Measurements from ENCODE around the gene AFG1L.
"Not testable (repeated sequence)": the region's sequence is repeated elsewhere in the genome, so short reads cannot be mapped to it uniquely, and the experiment has no call there.

The AFG1L gene

GRCh38 chr6:108294727-108295625 lies at the start of gene AFG1L:
AFG1L (plus strand) TSS chr6:108295054; CDS start chr6:108295080, 26 bp downstream.
- DNase-seq (ENCODE audit: low read depth, low spot score): peak; percentile 72

DNA sequence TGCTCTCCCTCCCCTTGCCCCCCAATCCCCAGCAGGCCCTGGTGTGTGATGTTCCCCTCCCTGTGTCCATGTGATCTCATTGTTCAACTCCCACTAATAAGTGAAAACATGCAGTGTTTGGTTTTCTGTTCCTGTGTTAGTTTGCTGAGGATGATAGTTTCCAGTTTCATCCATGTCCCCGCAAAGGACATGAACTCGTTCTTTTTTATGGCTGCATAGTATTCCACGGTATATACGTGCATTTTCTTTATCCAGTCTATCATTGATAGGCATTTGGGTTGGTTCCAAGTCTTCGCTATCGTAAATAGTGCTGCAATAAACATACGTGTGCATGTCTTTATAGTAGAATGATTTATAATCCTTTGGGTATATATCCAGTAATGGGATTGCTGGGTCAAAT lies 49.8 kb upstream of the AFG1L start:
- not testable (repeated sequence) for DNase-seq (ENCODE audit: low read depth, low spot score)

- DNase-seq (ENCODE audit: low read depth, low spot score): no peak
Observed at GRCh38 chr6:108247965-108248536, 46.8 kb upstream of the AFG1L start.

GRCh38 chr6:108250240-108250866 lies 44.5 kb upstream of the AFG1L start:
- DNase-seq (ENCODE audit: low read depth, low spot score): no peak

DNA sequence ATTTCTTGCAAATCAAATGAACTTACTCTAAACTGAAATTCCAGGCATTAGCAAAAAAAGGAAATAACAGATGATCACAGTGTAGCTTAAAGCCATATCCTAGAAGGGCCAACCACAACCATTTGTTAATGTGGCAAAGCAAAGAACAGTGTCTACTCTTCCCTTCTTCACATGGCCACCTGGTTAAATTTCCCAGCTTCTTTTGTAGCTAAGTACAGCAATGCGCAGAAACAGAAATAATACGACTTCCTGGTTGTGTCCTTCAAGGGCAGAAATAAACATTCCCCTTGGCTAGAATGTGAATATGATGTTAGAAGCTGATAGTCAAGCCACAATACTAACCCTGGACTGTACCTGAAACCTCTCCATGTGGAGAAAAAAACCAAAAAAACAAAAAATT lies 43.6 kb upstream of the AFG1L start:
- no peak for DNase-seq (ENCODE audit: low read depth, low spot score)

- DNase-seq (ENCODE audit: low read depth, low spot score): no peak
Observed at GRCh38 chr6:108252055-108252454, 42.8 kb upstream of the AFG1L start.

DNA sequence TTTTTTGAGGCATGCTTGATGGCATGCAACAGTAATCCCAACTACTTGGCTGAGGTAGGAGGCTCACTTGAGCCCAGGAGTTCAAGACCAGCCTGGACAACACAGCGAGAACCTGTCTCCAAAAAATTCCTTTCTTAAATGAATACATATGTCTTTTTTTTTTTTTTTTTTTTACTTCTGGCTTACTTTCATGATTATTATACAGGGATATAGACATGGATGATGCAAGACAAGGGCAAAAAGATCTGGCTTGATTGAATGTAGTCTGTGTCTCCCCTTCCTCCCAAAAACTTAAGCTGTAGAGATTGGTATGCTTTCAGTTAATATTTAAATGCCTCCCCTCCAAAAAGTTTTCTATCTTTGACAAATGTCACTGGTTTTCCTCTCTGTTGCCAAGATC lies 41.6 kb upstream of the AFG1L start:
- no peak for DNase-seq (ENCODE audit: low read depth, low spot score)

- DNase-seq (ENCODE audit: low read depth, low spot score): no peak
Observed at GRCh38 chr6:108254433-108255410, 40.1 kb upstream of the AFG1L start.

DNA sequence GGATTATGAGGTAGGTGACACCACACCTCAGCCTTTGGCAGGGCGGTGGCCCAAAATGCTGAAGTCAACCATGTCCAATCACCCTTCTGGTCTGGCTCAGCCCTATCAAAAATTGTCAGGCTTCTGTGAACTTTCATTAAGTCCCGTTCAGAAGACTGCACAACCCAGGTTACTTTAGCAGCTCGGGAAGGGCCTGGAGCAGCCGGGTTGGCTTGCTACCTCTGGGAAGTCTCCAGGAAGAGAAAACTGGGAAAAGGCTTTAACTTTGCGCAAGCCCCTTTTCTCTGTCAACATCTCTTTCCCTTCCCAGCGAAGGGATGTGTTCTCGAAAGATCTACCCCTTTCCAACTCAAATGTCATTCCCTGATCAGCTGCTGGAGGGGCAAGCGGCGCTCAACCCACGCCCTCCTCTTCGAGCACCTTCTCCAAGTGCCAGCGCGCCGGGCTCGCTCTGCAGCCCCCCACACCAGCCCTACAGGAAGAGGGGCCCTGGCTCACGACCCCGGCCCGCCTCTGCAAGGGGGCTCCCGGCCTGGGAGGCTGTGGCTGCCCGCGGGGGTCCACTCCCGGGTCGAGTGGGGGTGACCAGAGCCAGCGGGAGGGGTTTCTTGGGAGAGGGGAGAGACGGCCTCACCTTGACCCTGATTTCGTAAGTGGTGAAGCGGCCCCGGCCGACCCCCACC lies 34.6 kb upstream of the AFG1L start:
- no peak for DNase-seq (ENCODE audit: low read depth, low spot score)

DNA sequence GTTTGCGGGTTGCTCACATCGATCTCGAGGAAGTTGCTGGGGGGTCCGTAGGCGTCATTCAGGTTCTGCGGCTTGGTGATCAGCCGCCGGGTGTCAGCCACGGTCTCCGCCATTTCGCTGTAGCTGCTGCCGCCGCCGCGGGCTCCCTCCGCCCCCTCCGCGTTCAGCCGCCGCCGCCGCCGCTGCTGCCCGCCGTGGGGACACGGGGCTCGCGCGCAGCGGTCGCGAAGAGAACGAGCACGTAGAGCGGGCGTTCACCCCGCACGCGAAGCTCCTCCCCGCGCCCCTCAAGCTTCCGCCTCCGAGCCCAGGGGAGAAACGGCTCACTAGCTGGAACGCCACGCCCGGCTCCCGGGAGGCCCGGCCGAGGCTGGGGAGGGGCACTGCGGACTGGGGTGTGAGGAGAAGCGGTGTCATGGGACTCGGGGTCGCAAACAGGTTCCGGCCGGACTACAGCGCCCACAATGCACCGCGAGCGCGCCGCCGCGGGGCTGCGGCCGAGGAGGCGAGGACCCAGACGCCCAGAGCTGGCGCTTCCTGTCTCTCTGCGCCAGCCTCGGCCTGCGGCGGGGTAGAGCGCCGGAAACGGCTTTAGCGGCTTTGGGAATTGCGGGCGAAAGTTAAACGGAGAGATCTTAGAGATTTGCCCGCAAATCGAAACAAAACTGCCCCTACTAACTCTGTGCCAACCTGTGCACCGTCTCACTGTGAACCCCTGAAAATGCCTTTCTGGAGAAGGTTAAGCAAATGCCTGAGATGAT lies 33.9 kb upstream of the AFG1L start, which contains the start of gene SNX3:
Gene SNX3, minus strand, starts transcription at position 232 of the 761 bp plus-strand sequence. Its CDS starts 119 bp downstream, at position 113.
- peak; percentile 74 for DNase-seq (ENCODE audit: low read depth, low spot score)

- DNase-seq (ENCODE audit: low read depth, low spot score): no peak
Observed at GRCh38 chr6:108263371-108263770, 31.5 kb upstream of the AFG1L start.

GRCh38 chr6:108268845-108269244 lies 26.0 kb upstream of the AFG1L start:
- no peak for DNase-seq (ENCODE audit: low read depth, low spot score)

GRCh38 chr6:108269955-108270354 lies 24.9 kb upstream of the AFG1L start:
- not testable (repeated sequence) for DNase-seq (ENCODE audit: low read depth, low spot score)

- DNase-seq (ENCODE audit: low read depth, low spot score): no peak
Observed at GRCh38 chr6:108274546-108274945, 20.3 kb upstream of the AFG1L start.

GRCh38 chr6:108275976-108276375 lies 18.9 kb upstream of the AFG1L start:
- DNase-seq (ENCODE audit: low read depth, low spot score): no peak

DNA sequence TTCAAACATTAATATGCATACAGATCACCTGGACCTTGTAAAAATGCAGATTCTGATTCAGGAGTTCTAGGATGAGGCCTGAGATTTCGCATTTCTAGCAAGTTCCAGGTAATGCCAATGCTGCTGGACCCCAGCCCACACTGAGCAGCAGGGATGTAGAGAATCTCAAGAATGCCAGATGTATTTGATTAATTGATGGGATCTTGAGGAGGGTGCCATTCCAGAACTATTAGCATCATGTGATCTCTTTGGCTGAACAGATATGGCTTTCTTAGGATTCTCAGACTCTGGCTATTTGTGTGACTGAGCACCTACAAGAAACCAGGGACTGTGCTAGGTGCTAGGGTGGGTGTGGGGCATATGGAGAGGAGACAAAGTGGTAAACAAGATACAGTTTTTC lies 17.6 kb upstream of the AFG1L start:
- DNase-seq (ENCODE audit: low read depth, low spot score): no peak

GRCh38 chr6:108277831-108278230 lies 17.0 kb upstream of the AFG1L start:
- DNase-seq (ENCODE audit: low read depth, low spot score): no peak

DNA sequence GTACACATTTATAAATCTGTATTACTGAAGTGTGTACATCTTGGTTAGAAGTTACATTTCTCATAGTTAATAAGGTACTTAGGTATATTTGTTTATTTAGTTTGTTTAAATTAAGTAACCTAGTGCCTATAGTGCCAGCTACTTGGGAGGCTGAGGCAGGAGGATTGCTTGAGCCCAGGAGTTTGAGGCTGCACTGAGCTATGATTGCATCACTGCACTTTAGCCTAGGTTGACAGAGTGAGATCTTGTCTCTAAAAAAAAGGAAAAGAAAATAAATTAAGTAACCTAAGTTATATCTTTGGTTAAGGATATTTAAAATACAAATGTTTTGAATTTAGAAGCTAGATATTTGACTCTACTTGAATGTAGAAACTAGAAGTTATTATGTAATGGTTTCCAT lies 9.5 kb upstream of the AFG1L start:
- DNase-seq (ENCODE audit: low read depth, low spot score): no peak

DNA sequence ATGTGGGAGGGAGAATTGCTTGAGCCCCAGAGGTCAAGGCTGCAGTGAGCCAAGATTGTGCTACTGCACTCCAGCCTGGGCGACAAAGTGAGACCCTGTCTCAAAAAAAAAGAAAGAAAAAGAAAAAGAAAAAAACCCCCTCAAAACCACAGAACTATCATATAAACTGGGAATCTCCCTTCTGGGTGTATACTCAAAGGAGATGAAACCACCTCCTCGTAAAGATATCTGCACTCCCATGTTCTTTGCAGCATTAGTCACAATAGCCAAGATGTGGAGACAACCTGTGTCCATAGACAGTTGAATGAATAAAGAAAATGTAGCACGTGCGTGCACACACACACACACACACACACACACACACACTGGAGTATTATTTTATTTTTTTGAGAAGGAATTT lies 8.5 kb upstream of the AFG1L start:
- DNase-seq (ENCODE audit: low read depth, low spot score): no peak

GRCh38 chr6:108287373-108287772 lies 7.5 kb upstream of the AFG1L start:
- no peak for DNase-seq (ENCODE audit: low read depth, low spot score)

Data from activated naive CD8-positive, alpha-beta T cell treated with anti-CD3 and anti-CD28 coated beads, Interleukin-2, amount 50 U/mL, for 16 hours (primary cell).